Thyroid gland (tissue), 4 donors: ENCODE data around the gene EDNRA. TPM values are rescaled to one million over a fixed set of nuclear protein-coding genes. Genes with fewer than 3 reads are reported as not detected.

ENCODE experiments used
- DNase-seq, 2 donors: peaks; one replicate each; pipeline ENCODE4 v3.0.0-alpha.2; 2019
- H3K27ac ChIP-seq, 3 donors: fragments of 200-600 bp; sonication (generic); 1 replicate in 2 of 3; 2 replicates in 1 of 3; pipeline ENCODE4 v1.5.1; 2016 to 2019; ENCODE audit warnings: mild to moderate bottlenecking in 1 of 3, moderate library complexity in 1 of 3
- H3K27me3 ChIP-seq: fragments of 200-600 bp; sonication (generic); one replicate; pipeline ENCODE4 v1.5.1; 2019
- H3K36me3 ChIP-seq, 2 donors: fragments of 200-600 bp; sonication (generic); one replicate each; pipeline ENCODE4 v1.5.1; 2016 to 2019
- H3K4me1 ChIP-seq, 2 donors: fragments of 200-600 bp; sonication (generic); one replicate each; pipeline ENCODE4 v1.5.1; 2017 to 2019
- H3K4me3 ChIP-seq, 3 donors: fragments of 200-600 bp; sonication (generic); replicated peaks in 1 of 3; 1 replicate in 2 of 3; 2 replicates in 1 of 3; pipeline ENCODE4 v1.5.1; 2016; ENCODE audit warnings: mild to moderate bottlenecking in 1 of 3
- H3K9me3 ChIP-seq: fragments of 200-600 bp; sonication (generic); one replicate; pipeline ENCODE4 v1.5.1; 2017
- CTCF ChIP-seq, 6 experiments: fragments of 200-600 bp in 3 of 6; fragments of 450-650 bp in 3 of 6; sonication (generic) in 3 of 6; IDR thresholded peaks; one replicate each; pipeline ENCODE4 v1.5.1; 2016 to 2019; ENCODE audit warnings: antibody characterized with exemption in 6 of 6, mild to moderate bottlenecking in 2 of 6, inconsistent platforms in 1 of 6, moderate library complexity in 1 of 6
- POLR2A ChIP-seq, 2 donors: fragments of 450-650 bp; IDR thresholded peaks; one replicate each; pipeline ENCODE4 v1.6.1; 2017; ENCODE audit warnings: antibody characterized with exemption in 2 of 2, mild to moderate bottlenecking in 2 of 2, moderate library complexity in 1 of 2
- WGBS, 2 donors: methylation state at CpG; one replicate each; pipeline ENCODE4 v1.1.5; 2017; 5-methylcytosine and 5-hydroxymethylcytosine counted together
- intact Hi-C: fragments of 100-400 bp; cut with DNase I; formaldehyde crosslinking; loops from one replicate; pipeline ENCODE4 v1.15.1; 2023
- total RNA-seq, 4 donors: library from RNA; depleted of rRNA; stranded (reverse); fragments of >200 nt; gene quantifications; one replicate each; pipeline ENCODE4 v1.2.3, GENCODE V29; 2016

EDNRA gene
- total RNA-seq, 4 donors from 2014 or later, result 5.9 to 7.7 (median 6.8) TPM

DNA sequence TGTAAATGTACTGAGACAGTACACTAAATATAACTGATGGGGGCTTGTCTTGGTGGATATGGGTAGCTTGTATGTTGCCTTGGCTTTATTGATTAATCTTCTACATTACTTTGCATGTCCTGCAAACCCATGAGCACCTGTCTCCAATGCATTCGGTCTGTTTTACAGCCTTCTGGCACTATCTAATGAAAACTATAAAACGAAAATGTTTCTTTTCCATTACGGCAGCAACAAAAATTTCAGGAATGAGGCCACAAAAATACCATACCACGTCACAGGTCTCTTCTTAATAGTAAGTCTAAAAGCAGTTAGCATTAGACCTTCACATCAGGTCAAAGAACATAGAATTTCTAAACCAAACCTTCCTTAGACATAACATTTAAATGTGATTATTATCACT, 49.8 kb downstream of the EDNRA start:
- DNase-seq, result no peak
- Histone ChIP-seq H3K4me3 (no peak overlapping the region), H3K27me3 (no peaks in the 10 kb centered on the region), H3K36me3 (no peaks in the 10 kb centered on the region), H3K4me1 (no peaks in the 10 kb centered on the region), H3K9me3 (no peaks in the 10 kb centered on the region), H3K27ac (no peak overlapping the region)
- intact Hi-C loops, result no loop called here
- TF ChIP-seq POLR2A (IDR thresholded peaks at IDR 0.05), result no peak
- TF ChIP-seq CTCF (IDR thresholded peaks at IDR 0.05), result no peak
- WGBS, 2 donors, result 76 to 79% methylated on average over 4 of the region's 4 CpGs

GRCh38 chr4:147532896-147533295, 52.0 kb downstream of the EDNRA start:
- TF ChIP-seq POLR2A (IDR thresholded peaks at IDR 0.05) (no peak), CTCF (IDR thresholded peaks at IDR 0.05) (no peak)
- H3K4me1 ChIP-seq, result no peaks in the 10 kb centered on the region
- no peaks in the 10 kb centered on the region for H3K36me3 ChIP-seq
- H3K4me3 ChIP-seq, result no peak overlapping the region
- intact Hi-C loops, result no loop called here
- H3K27me3 ChIP-seq, result no peaks in the 10 kb centered on the region
- no peak overlapping the region for H3K27ac ChIP-seq
- WGBS, 2 donors, result 64 to 70% methylated on average over 2 of the region's 2 CpGs
- no peak for DNase-seq
- H3K9me3 ChIP-seq, result no peaks in the 10 kb centered on the region

- no peak overlapping the region for H3K27ac ChIP-seq
- no peak overlapping the region for H3K4me3 ChIP-seq
- H3K9me3 ChIP-seq, result no peaks in the 10 kb centered on the region
- 75 to 81% methylated on average over 1 of the region's 1 CpG for WGBS, 2 donors
- DNase-seq, result no peak
- H3K36me3 ChIP-seq, result no peaks in the 10 kb centered on the region
- no peaks in the 10 kb centered on the region for H3K27me3 ChIP-seq
- no peaks in the 10 kb centered on the region for H3K4me1 ChIP-seq
- TF ChIP-seq POLR2A (IDR thresholded peaks at IDR 0.05) (no peak), CTCF (IDR thresholded peaks at IDR 0.05) (no peak)
- intact Hi-C loops, result no loop called here
Observed at GRCh38 chr4:147533331-147533730, 52.4 kb downstream of the EDNRA start.

DNA sequence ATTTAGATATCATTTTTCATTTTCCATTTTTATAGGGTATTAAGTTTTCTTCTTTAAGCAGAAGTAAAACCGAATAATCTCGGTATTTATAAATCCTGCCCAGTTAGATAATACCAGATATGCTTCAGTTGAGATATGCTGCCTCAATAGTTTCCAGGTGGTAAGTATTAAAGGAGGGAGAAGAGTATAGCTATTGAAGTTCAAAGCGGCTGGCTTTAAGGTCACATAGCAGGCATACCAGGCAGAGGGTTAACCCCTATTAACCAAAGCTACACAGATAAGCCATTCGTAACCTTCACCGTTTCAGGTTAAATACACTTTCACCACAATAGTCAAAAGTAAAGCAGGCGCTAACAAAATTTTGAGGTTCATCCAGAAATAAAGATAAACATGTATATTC, 54.2 kb downstream of the EDNRA start:
- Histone ChIP-seq H3K4me3 (no peak overlapping the region), H3K4me1 (no peaks in the 10 kb centered on the region), H3K27ac (no peak overlapping the region), H3K36me3 (no peaks in the 10 kb centered on the region), H3K9me3 (no peaks in the 10 kb centered on the region), H3K27me3 (no peaks in the 10 kb centered on the region)
- DNase-seq, result no peak
- TF ChIP-seq CTCF (IDR thresholded peaks at IDR 0.05), result no peak
- no peak for TF ChIP-seq POLR2A (IDR thresholded peaks at IDR 0.05)
- intact Hi-C loops, result no loop called here
- 81 to 85% methylated on average over 6 of the region's 6 CpGs for WGBS, 2 donors

DNA sequence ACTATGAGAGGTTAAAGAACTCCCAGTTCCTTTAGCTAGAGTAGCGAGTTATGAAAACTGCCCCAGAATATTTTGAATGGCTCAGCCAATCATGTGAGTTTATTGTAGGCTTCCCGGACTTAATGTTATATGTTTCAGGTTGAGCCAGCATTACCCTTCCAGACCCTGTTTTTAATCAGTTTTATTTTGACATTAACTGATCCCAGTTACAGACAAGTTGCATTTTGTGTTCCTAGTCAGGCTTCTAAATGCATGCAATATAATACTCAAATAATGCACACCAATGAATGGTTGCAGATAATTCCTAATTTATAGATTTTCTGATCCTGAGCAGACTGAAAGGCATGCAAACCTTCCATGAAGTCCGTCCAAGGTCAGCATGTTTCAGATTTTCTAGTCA, 57.8 kb downstream of the EDNRA start:
- no peaks in the 10 kb centered on the region for H3K9me3 ChIP-seq

More for the DNA sequence above, 57.8 kb downstream of the EDNRA start:
- no peak for TF ChIP-seq POLR2A (IDR thresholded peaks at IDR 0.05)
- no peak for TF ChIP-seq CTCF (IDR thresholded peaks at IDR 0.05)
- Histone ChIP-seq H3K27me3 (no peaks in the 10 kb centered on the region), H3K4me3 (no peak overlapping the region), H3K27ac (no peak overlapping the region), H3K4me1 (no peaks in the 10 kb centered on the region), H3K36me3 (no peaks in the 10 kb centered on the region)
- no peak for DNase-seq
- 90 to 91% methylated on average over 3 of the region's 3 CpGs for WGBS, 2 donors
- intact Hi-C loops, result no loop called here
